ENCODE data around the gene ANKRD42.
A peak's percentile ranks its signal among the peaks of the same experiment; 100 is the strongest.

GRCh38 chr11:83194281-83195142 is 1.0 kb downstream of the ANKRD42 start:
- no peak for TF ChIP-seq CTCF (IDR thresholded peaks at IDR 0.05)
- TF ChIP-seq POLR2A (IDR thresholded peaks at IDR 0.05) = peak; percentile 29 to 30

Measured in thyroid gland (tissue), 4 donors.